Measurements from ENCODE around the gene UNC13C. TPM values are rescaled to one million over a fixed set of nuclear protein-coding genes. Genes with fewer than 3 reads are reported as not detected.

UNC13C gene
- total RNA-seq, 4 donors from 2014 or later, result 0.17 to 0.44 TPM; not detected in 2

DNA sequence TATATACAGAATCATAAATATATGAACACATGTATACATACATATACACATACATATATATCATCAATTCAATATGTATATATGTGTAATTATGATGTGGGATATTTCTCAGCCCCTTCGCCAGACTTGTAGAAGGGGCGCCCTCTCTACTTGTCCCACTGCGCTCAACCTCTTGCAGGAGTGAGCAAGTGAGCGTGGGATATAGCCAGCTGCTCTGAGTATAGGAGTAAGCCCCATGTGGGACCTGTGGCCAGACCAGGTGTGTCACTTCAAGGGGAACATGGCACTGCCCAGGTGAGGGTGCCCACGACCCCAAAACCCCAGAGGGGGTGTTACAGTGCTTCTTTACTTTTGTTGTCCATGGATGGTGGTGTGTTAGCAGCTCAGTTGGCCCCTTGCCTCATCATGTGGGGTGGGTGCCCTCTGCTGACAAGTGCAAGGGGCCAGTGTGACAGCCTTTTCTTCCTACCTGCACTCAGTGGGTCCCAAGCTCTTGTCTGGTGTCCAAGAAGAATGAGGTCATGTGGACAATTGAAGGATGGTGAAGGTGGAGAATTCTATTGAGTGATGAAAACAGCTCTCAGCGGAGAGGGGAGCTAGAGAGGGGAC lies 304.1 kb downstream of the UNC13C start:
- no peak for TF ChIP-seq CTCF (IDR thresholded peaks at IDR 0.05; ENCODE audit: low read depth)

GRCh38 chr15:54288049-54288448 lies 309.8 kb downstream of the UNC13C start:
- no peak for TF ChIP-seq CTCF (IDR thresholded peaks at IDR 0.05; ENCODE audit: low read depth)

DNA sequence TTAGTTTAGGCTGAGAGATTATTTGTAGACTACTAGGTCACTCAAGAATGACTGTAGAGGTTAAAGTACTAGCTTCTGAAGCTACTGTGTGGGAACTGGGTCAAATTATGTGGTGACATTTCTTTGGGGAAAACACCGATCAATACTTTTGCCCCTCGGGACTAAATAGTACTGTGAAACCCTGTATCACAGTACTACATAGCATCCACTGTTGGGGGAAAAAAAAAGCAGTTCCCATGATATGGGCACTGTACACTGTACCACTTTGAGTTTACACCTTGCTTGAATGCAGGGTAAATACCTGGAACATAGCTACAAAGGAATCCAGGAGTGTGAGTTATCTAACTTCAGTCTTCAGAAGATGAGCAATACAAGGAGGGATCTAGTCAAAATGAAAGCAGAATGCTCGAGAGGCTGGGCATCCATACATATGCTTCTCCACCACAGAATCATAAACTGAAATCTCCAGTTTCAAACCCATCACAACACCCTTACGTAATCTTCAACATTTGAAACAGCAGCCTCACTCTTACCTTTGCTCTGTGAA lies 311.4 kb downstream of the UNC13C start:
- no peak for TF ChIP-seq CTCF (IDR thresholded peaks at IDR 0.05; ENCODE audit: low read depth)

DNA sequence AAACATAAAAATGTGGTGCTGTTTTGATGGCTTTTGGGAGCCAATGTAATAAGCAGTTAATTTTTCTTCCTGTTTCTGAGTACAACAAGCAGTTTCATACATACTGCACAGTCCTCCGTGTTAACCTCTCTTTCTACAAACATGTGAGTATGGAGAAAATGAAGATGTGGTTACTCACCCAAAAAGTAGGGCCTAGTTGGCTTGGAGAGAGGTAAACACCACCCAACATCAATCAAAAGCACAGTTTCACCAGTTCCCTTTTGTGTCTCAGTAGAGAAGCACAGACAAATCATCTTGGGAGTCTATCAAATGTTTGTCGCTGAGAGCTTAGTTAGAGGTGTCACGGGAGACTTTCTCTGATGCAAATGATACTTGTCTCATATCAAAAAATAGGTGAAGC lies 320.2 kb downstream of the UNC13C start:
- no peak for TF ChIP-seq CTCF (IDR thresholded peaks at IDR 0.05; ENCODE audit: low read depth)

DNA sequence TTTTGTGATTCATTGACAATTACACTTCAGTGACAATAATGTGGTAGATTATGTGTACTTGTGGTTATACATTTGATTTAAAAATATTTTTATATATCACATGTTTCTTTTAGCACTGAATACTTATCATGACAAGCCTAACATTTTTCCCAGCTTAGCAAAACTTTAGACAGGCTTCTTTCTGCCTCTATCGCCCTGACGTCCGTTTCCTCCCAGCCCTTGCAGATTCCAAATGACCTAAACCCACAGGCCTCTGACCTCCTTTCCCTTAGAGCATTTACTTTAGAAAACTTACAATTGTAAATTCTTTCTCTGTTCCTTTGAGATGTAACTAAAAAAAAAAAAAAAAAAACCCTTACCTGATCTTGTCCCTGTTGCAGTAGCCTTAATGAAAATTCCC lies 326.1 kb downstream of the UNC13C start:
- no peak for TF ChIP-seq CTCF (IDR thresholded peaks at IDR 0.05; ENCODE audit: low read depth)

- TF ChIP-seq CTCF (IDR thresholded peaks at IDR 0.05; ENCODE audit: low read depth), result no peak
Observed at GRCh38 chr15:54305138-54305537, 326.9 kb downstream of the UNC13C start.

- no peak for TF ChIP-seq CTCF (IDR thresholded peaks at IDR 0.05; ENCODE audit: low read depth)
Observed at GRCh38 chr15:54307252-54307902, 329.1 kb downstream of the UNC13C start.
